Vagina (tissue), 2 donors: Measurements from ENCODE around the gene MRTFB. TPM values are rescaled to one million over a fixed set of nuclear protein-coding genes. Genes with fewer than 3 reads are reported as not detected.

Source experiments
- DNase-seq, 2 donors: peaks; one replicate each; pipeline ENCODE4 v3.0.0-alpha.2; 2017; ENCODE audit errors: extremely low spot score in 2 of 2
- H3K27ac ChIP-seq: fragments of 200-600 bp; sonication (generic); one replicate; pipeline ENCODE4 v1.5.1; 2019
- H3K27me3 ChIP-seq: fragments of 200-600 bp; sonication (generic); one replicate; pipeline ENCODE4 v1.5.1; 2019
- H3K36me3 ChIP-seq, 2 donors: fragments of 200-600 bp; sonication (generic); one replicate each; pipeline ENCODE4 v1.5.1; 2017 to 2019
- H3K4me1 ChIP-seq: fragments of 200-600 bp; sonication (generic); one replicate; pipeline ENCODE4 v1.5.1; 2019
- H3K4me3 ChIP-seq, 2 donors: fragments of 200-600 bp; sonication (generic); 1 replicate in 1 of 2; 2 replicates in 1 of 2; pipeline ENCODE4 v1.5.1; 2016 to 2019
- H3K9me3 ChIP-seq: fragments of 200-600 bp; sonication (generic); one replicate; pipeline ENCODE4 v1.5.1; 2019
- POLR2A ChIP-seq, 2 donors: fragments of 450-650 bp; IDR thresholded peaks; one replicate each; pipeline ENCODE4 v1.6.1; 2017; ENCODE audit warnings: antibody characterized with exemption in 2 of 2, mild to moderate bottlenecking in 2 of 2, moderate library complexity in 2 of 2
- POLR2AphosphoS5 ChIP-seq, 2 donors: sonication (generic); formaldehyde crosslinking; IDR thresholded peaks; one replicate each; pipeline ENCODE4 v1.9.0; 2017; ENCODE audit warnings: antibody characterized with exemption in 2 of 2, mild to moderate bottlenecking in 2 of 2, low read depth in 1 of 2; ENCODE audit not compliant: insufficient read depth in 1 of 2
- intact Hi-C: fragments of 100-400 bp; cut with DNase I; formaldehyde crosslinking; loops from one replicate; pipeline ENCODE4 v1.15.1; 2023
- total RNA-seq: library from RNA; depleted of rRNA; stranded (reverse); fragments of >200 nt; gene quantifications from one replicate; pipeline ENCODE4 v1.2.3, GENCODE V29; 2016
- TF ChIP-seq, protein P1 (sequence below), 3 experiments: fragments of 450-650 bp in 2 of 3; fragments of 200-600 bp in 1 of 3; sonication (generic) in 1 of 3; IDR thresholded peaks; one replicate each; pipeline ENCODE4 v1.5.1; 2017 to 2019; ENCODE audit warnings: antibody characterized with exemption in 3 of 3, mild to moderate bottlenecking in 2 of 3, moderate library complexity in 2 of 3

Gene MRTFB
- total RNA-seq, 1 donor from 2014 or later, result 103 TPM

DNA sequence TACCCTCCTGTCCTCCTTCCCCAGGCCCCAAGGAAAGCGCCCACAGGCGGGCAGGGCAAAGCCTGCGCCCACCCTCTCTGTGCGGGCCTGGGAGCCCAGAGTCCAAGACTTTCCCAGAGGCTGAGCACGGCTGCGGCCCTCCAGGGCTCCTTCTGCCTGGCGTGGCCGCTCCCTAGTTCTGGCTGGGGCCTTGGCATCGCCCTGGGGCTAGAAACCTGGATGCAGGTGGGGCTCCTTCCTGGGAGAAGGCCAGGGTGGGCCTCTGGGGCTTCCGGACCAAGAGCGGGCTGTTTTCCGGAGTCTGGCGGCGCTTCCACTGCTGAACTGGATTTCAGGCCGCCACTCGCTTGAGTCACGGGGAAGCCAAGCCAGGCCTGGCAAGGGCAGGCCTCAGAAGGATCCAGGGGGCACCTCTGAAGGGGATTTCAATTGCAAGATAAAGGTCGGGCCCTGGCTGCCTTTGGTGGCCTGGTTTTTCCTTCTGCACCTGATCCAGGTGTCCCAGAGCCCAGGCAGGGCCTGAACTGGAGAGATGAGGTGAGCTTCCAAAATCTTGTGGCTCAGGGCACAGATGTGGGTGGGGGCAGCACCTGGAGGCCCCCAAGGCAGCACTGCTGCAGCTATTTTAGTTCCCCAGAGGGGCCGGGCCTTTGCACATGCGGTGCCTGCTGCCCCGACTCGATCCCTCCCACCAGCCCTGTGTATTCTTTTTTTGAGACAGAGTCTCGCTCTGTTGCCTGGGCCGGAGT is 227.4 kb downstream of the MRTFB start:
- Histone ChIP-seq H3K27ac (no peak overlapping the region), H3K36me3 (no peaks in the 10 kb centered on the region), H3K4me3 (no peak overlapping the region), H3K9me3 (no peaks in the 10 kb centered on the region), H3K27me3 (no peaks in the 10 kb centered on the region), H3K4me1 (peaks cover 17% of the 10 kb centered on the region)
- DNase-seq, result no peak
- TF ChIP-seq, protein P1, sequence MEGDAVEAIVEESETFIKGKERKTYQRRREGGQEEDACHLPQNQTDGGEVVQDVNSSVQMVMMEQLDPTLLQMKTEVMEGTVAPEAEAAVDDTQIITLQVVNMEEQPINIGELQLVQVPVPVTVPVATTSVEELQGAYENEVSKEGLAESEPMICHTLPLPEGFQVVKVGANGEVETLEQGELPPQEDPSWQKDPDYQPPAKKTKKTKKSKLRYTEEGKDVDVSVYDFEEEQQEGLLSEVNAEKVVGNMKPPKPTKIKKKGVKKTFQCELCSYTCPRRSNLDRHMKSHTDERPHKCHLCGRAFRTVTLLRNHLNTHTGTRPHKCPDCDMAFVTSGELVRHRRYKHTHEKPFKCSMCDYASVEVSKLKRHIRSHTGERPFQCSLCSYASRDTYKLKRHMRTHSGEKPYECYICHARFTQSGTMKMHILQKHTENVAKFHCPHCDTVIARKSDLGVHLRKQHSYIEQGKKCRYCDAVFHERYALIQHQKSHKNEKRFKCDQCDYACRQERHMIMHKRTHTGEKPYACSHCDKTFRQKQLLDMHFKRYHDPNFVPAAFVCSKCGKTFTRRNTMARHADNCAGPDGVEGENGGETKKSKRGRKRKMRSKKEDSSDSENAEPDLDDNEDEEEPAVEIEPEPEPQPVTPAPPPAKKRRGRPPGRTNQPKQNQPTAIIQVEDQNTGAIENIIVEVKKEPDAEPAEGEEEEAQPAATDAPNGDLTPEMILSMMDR (IDR thresholded peaks at IDR 0.05), result no peak
- TF ChIP-seq POLR2A (IDR thresholded peaks at IDR 0.05), result no peak
- TF ChIP-seq POLR2AphosphoS5 (IDR thresholded peaks at IDR 0.05; ENCODE audit: insufficient read depth in 1 of 2, low read depth in 1 of 2), result no peak
- intact Hi-C loops, result loop anchor here (5.0 kb wide), 1 partner anchor 229 kb away; no protein-coding TSS in a partner anchor

DNA sequence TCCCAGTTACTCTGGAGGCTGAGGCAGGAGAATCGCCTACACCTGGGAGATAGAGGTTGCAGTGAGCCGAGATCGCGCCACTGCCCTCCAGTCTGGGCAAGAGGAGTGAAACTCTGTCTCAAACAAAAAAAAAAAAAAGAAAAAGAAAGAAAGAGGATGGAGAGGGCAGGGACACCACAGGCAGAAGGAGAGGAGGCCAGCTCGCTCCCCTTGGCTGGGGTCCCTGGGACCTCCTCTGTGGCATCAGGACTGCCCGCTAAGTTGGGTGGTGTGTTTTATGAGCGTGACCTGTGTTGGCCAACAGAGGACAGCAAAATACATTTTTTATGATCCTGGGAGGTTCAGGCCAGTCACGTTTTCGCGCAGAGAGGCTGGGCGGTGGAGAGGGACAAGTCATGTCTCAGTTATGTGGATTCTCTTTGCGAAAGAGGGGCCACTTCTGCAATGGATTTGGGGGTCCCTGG is 229.6 kb downstream of the MRTFB start:
- Histone ChIP-seq H3K4me3 (peak overlapping the region; percentile 90 to 99), H3K9me3 (no peaks in the 10 kb centered on the region)
- intact Hi-C loops, result no loop called here

DNA sequence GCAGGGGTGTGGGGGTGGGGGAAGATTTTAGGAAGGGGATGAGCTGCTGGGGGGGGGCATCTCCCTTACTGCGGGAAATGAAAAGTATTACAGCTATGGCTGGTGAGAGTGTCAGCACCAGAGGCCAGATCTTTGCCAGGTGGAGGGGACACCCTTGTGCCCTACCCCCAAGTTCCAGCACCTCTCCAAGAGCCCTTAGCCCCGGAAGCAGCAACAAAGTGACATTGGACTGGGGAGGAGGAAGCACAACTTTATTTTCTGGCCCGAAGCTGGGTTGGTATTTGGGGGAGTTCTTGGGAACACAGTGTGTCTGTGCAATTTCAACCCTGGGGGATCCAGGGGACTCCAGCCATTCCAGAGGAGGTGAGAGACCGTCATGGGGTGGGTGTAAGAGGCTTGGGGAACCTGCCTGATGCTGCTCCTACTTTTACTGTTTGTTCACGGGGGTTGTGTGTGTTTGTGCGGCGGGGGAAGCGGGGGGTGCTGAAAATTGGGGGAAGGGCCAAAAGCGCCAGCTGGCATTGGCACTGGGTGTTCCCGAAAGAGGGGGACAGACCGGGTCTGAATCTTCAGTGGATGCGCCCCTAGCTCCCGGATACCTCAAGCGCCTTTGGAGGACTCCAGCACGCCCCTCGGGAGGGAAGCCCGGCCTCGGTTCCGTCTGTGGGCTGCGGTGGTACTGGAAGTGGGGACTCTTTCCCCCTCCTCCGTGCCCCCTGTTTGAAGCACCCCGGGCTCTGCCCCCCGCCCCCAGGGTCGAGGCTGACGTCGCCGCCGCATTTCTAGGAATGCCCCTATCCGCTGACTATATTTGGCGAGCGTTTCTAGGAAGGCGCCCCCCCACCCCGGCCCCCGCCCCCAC is 230.3 kb downstream of the MRTFB start:
- no peaks in the 10 kb centered on the region for H3K36me3 ChIP-seq
- intact Hi-C loops, result no loop called here
- no peaks in the 10 kb centered on the region for H3K9me3 ChIP-seq
- H3K27ac ChIP-seq, result peak overlapping the region; percentile 85
- TF ChIP-seq POLR2A (IDR thresholded peaks at IDR 0.05) (no peak), POLR2AphosphoS5 (IDR thresholded peaks at IDR 0.05; ENCODE audit: insufficient read depth in 1 of 2, low read depth in 1 of 2) (no peak)
- TF ChIP-seq, protein P1 (IDR thresholded peaks at IDR 0.05), result no peak
- H3K4me3 ChIP-seq, result peak overlapping the region; percentile 90 to 99
- peaks cover 34% of the 10 kb centered on the region for H3K4me1 ChIP-seq
- no peaks in the 10 kb centered on the region for H3K27me3 ChIP-seq
- DNase-seq, result no peak

More for the DNA sequence above, 229.6 kb downstream of the MRTFB start:
- H3K27ac ChIP-seq, result peak overlapping the region; percentile 85
- TF ChIP-seq POLR2A (IDR thresholded peaks at IDR 0.05), result no peak
- TF ChIP-seq, protein P1 (IDR thresholded peaks at IDR 0.05), result peak in 1 of 3 experiments; percentile 57
- TF ChIP-seq POLR2AphosphoS5 (IDR thresholded peaks at IDR 0.05; ENCODE audit: insufficient read depth in 1 of 2, low read depth in 1 of 2), result peak; percentile 33 to 43
- DNase-seq, result no peak
- H3K27me3 ChIP-seq, result no peaks in the 10 kb centered on the region
- H3K4me1 ChIP-seq, result peaks cover 31% of the 10 kb centered on the region
- H3K36me3 ChIP-seq, result no peaks in the 10 kb centered on the region

DNA sequence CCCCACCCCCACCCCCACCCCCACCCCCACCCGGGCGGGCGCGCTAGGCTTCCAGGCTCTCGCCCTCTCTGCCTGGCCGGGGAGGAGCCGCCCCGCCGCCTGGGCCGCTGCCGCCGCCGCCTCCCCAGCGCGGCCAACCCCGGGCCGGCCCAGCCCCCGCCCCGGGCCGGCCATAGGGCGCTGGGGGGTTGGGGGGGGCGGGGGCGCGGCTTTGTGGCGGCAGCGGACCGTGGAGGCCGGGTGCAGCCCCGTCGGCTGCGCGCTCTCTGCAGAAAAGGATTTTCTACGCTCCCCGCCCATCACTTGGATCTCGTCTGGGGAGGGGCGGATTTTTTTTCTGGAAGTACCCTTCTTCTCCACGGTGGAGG is 230.9 kb downstream of the MRTFB start:
- DNase-seq, result no peak
- Histone ChIP-seq H3K4me3 (peak overlapping the region; percentile 90 to 99), H3K27ac (peak overlapping the region; percentile 81), H3K4me1 (peaks cover 40% of the 10 kb centered on the region), H3K27me3 (no peaks in the 10 kb centered on the region), H3K9me3 (no peaks in the 10 kb centered on the region), H3K36me3 (no peaks in the 10 kb centered on the region)
- intact Hi-C loops, result no loop called here
- TF ChIP-seq POLR2A (IDR thresholded peaks at IDR 0.05) (peak in 1 of 2 donors; percentile 25), POLR2AphosphoS5 (IDR thresholded peaks at IDR 0.05; ENCODE audit: insufficient read depth in 1 of 2, low read depth in 1 of 2) (peak in 1 of 2 donors; percentile 50)
- TF ChIP-seq, protein P1 (IDR thresholded peaks at IDR 0.05), result no peak
